GM18507 (cell line): Measurements from ENCODE around the gene PTX3.

Experiments
- DNase-seq: peaks from one replicate; pipeline ENCODE4 v3.0.0; 2011; ENCODE audit warnings: low read depth; ENCODE audit not compliant: insufficient read length; ENCODE audit errors: extremely low spot score
- FAIRE-seq: peaks from 2 replicates; lab custom pipeline; 2011; peaks lifted over from hg19 to GRCh38; lab: Jason Lieb, UNC

Gene PTX3

DNA sequence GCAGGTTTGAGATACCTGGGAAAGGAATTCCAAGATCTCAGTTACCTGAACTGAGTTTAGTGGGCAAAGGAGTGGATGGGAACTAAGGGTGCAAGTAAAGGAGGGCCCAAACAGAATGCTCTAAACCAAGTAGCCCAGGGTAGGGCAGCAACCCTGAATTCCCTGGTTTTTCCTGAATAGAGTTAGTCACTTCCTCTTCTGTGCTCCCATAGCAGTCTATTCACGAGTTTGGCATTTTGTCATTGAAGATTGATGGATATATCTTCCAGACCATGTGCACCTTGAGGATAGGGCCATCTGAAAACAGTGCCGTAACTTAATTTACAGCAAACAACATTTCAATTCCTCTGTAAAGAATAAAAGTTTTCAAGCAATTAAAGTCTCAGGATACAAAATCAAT is 18.5 kb upstream of the PTX3 start:
- DNase-seq = no peak
- FAIRE-seq = no peak

DNA sequence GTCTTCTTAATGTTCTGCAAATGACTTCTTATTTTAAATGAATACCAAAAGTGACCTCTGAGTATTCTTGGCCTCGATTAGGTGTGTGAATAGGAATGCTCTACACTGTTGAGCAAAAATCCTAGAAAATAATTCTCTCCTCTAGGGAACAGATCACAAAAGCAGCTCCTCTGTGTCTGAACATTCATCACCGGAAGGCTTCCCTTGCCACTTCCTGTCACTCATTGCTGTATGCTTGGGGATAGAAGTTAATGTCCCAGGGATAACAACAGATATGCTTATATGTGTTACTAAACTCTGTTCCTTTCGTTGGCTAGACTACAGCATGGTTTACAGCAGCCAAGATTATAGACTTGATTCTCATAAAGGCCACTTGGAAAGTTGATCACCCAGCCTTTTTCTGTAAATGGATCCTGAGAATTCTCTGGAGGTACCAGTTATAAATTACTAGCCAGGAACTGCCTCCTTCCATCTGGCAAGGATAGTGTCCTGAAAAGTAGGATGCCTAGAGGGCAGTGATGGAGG is 16.0 kb upstream of the PTX3 start:
- FAIRE-seq (no peak), DNase-seq (no peak)

DNA sequence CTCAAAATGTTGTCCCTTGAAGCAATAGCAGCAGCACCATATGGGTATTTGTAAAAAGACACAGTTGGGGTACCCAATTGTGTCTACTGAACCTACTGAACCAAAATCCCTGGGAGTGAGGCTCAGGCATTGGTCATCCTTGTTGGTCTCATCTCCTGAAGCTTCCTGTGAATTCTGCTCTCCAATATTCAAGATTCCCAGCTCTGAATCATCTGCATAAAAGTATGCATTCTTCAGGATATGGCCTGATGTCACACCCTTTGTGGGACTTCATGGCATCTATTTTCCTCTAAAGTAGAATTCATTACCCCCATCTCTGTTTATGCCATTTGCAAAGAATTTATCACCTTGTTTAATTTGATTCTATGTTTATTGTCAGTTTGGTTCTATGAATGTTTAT is 13.3 kb upstream of the PTX3 start:
- FAIRE-seq (no peak), DNase-seq (no peak)

DNA sequence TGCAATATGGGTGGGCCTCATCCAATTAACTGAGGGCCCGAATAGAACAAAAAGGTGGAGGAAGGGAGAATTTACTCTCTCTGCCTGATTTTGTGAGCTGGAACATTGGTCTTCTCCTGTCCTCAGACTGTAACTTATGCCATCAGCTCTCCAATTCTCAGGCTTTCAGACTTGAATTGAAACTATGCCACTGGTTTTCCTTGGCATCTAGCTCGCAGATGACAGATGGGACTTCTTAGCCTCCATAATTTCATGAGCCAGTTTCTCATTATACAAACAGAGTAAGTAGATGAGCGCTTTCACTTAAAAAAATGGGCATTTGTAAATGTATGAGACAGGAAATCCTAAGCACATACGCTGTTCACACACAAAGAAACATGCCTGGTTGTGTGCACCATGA is 8.7 kb upstream of the PTX3 start:
- FAIRE-seq (no peak), DNase-seq (no peak)

DNA sequence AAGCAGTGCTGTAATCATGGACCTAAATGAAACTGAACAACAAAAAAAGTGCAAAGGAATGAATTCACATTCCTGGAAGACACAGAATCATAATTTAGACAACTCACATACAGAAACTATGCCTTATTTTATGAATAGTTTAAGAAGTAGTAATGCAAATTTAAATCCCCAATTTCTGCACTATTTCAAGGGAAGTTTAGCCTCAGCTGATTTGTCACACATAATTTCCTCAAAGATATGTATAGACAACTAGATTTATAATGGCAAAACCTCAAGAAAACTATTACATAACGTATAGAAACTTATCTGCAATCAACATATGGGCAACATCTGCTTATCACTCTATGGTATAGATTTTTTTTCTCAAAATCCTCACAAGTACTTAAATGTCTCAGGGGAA is 7.8 kb upstream of the PTX3 start:
- no peak for FAIRE-seq
- DNase-seq = no peak

DNA sequence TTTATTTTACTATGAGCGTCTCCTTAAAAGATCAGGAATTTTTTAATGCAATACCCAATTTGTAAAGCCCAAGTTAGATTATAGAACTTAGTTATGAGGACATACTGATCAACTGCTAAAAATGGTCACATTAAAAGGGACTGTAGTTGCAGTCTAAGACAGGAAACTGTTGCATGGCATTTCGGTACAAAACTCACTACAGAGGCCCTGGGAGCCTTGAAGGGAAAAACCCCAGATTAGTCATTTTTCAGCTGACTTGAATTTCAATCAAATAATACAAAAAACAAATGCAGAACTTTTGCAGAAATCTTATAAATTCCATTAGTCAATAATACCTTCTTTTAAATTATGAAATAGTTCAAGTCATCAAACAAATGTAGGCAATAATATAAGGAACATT is 6.9 kb upstream of the PTX3 start:
- FAIRE-seq = no peak
- DNase-seq = no peak

DNA sequence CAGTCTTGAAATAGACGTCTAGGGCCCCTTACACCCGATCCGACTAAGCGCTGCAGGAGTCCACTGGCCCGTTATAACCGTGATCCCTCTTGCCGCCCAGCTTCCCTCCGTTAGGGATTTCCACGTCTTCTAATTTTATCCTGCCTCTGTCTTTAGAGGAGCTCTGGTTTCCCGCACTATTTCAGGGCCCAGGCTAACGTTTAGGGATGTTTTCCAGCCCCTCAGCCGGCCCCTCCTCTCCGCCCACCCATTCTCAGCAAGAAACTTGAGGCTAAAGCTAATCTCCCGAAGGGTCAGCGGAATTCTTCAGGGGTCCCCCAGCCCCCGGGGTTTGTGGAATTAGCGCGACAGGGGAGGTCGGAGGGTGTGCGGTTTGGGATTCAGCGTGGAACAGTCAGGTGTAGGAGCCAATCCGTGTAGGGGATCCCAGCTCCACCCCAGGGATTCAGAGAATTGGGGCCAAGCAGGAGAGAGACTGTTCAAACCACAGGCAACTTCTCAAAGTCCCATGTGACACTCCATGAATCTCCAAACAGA is 1.6 kb downstream of the PTX3 start:
- DNase-seq (no peak), FAIRE-seq (no peak)

DNA sequence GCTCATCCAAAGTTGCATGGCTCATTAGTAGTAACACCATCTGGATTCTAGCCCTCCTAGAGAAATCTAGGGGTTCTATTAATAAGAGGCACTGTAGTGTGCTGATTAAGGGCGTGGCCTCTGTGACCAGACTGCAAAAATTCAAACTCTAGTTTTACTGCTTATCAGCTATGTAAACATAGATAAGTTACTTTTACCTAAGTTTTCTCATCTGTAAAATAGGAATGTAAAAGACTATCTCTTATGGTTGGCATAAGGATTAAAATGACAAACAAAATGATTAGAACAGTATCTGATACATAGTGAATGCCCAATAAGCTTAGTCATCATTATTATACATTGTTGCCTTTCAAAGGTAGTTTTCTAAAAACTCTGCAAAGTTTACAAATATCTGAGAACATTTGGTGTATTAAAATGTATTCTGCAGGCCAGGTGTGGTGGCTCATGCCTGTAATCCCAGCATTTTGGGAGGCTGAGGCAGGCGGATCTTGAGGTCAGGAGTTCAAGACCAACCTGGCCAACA is 4.5 kb downstream of the PTX3 start:
- no peak for FAIRE-seq

DNA sequence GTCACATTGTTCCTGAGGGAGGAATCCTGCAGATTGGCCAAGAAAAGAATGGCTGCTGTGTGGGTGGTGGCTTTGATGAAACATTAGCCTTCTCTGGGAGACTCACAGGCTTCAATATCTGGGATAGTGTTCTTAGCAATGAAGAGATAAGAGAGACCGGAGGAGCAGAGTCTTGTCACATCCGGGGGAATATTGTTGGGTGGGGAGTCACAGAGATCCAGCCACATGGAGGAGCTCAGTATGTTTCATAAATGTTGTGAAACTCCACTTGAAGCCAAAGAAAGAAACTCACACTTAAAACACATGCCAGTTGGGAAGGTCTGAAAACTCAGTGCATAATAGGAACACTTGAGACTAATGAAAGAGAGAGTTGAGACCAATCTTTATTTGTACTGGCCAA is 6.1 kb downstream of the PTX3 start:
- DNase-seq = no peak

More for the DNA sequence above, 4.5 kb downstream of the PTX3 start:
- DNase-seq = no peak

DNA sequence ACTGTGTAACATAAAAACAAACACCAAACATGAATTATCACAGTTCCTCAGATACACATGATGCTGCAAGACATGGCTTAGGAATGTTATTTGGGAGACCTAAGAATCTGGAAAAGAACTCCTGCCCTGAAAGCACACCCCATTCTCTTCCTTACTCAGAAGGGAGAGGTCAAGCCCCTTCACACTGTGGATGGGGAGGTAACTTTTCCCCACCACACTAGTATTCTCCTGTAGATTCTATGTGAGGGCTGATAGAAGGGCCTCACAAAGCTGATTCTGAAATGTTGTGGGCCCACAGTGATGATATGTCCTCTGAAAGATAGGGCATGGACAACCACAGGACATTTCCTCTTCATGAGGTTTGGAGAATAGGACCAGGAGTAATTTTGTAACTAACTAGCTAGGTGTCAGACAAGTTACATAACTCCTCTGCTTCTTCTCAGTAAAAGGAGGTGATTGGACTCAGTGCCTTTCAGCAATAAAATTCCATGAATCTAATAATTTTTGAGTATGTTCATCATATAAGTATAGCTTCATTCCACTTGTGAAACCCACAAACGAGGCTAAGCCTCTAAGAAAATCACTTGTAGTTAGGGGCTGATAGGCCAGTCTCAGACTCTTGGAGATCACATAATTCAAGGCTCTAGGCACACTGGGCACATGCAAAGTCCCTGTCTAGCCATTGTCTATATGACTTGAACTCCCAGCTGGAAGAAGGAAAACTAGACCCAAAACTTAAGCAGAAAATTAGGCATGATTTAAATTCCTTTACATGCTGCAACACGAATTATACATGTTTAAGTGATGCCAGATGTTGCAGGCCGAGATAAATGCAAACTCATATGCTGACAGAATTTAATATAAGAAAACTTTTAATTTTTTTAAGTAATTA is 7.5 kb downstream of the PTX3 start:
- DNase-seq = no peak
- no peak for FAIRE-seq

More for the DNA sequence above, 6.1 kb downstream of the PTX3 start:
- no peak for FAIRE-seq

DNA sequence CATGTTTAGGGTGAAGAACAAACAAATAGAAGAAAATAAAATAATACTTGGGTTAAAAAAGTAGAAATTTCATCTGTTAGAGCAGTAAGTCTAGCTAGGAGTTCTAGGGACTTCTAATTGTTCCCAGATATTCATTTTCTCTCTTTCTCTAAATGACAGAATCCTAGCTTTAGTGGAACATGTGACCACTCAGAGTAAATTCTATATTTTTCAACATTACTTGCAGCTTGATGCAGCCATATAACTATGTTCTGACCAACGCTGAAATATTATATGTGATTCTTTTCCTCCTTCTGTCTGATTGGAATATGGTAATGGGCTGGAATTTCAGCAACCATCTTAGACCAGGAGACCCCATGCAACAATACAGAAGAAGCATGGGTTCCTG is 8.1 kb downstream of the PTX3 start:
- FAIRE-seq (no peak), DNase-seq (no peak)

DNA sequence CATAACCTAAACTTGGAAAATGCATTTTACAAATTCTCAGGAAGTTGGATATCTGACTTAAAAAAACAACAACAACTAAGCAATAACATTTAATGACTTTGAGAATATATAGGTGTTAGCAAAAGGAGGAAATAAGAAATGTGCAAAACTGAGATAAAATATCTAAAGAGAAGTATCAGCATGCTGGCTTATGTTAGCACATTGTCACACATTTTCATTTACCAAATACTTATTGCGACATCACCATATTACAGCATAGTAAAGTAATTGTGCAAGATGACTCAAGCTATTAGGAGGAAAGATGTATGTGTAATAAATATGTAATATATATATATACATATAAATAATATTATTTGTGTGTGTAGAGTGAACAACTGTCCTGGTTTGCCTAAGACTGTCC is 9.2 kb downstream of the PTX3 start:
- FAIRE-seq (no peak), DNase-seq (no peak)

DNA sequence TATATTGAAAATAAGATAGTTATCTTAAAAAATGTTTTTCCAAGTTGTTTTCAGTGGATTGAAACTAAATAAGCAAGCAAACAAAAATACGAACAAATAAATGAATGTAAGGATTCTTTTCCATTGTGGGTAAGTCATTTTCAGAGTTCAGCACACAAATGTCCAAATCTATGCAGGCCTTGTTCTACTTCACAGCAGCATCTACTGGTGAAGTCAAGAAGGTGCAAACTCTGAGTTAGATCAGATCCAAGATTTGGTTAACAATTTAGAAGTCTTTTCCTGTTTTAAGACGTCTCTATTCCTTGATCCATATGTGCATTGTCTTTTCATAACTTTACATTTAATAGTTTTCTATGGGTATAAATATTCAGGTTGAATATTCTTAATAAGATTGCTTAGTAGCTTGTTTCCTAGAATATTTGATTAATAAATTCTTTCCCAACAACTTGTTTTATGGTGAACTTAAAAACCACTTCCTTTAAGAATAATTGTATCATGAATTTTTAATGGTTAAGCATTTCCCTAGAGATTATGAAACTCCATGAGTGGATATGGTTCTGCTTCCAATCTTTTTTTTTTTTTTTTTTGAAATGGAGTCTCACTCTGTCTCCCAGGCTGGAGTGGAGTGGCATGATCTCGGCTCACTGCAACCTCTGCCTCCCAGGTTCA is 10.5 kb downstream of the PTX3 start:
- DNase-seq (no peak), FAIRE-seq (no peak)

DNA sequence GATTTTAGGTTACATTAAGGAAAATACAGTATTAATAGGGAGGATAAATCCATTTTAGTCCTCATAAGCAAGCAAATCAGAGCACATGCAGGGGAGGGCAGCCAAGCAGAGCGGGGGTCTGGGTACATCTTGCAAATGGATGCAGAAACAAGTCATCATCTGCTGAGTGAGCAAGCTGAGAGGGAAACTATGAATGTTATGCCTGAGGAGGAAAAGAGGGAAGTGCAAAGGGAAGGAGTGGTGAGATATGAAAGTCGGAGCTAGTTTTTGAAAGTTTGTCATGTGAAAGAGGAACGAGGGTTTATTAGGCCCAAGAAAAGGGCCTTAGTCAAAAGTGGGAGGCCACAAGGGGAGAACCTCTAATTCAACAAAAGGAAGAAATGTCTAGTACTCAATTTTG is 15.4 kb downstream of the PTX3 start:
- DNase-seq (no peak), FAIRE-seq (no peak)

DNA sequence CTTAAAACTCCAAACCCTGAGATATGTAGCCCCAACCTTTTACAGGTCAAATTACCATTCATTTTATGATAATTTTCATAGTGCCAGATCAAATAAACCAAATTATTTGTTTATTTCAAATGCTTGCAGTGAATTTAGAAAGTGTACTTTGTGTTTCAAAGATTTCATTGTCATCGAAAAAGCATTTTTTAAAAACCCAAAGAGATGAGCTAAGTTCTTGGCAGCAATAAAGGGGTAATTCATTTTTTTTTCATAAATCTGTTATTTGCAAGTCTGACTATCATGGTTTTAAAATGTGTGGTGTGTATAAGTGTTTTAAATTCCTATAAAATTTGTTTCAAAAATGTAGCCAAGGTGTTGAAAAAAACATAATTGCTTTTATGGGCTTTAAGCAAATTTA is 17.2 kb downstream of the PTX3 start:
- FAIRE-seq (no peak), DNase-seq (no peak)

DNA sequence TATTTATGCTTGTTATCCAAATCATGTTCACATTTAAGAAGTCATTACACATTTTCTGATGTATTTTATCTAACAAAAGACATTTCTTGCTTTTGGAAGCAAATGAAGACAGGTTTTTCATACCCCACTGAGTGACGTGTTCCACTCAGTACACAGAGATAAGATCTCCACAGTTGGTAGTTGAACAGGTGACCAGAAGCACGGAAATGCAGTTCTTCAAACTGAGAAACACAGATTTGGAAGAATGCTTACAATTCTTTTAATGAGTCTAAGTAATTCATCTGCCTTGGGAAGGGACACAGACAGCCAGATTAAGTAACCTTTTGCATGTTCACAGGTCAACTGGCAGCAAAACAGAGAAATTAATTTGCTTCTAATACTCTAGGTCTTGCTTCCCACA is 23.1 kb downstream of the PTX3 start:
- DNase-seq = no peak
- FAIRE-seq = no peak

DNA sequence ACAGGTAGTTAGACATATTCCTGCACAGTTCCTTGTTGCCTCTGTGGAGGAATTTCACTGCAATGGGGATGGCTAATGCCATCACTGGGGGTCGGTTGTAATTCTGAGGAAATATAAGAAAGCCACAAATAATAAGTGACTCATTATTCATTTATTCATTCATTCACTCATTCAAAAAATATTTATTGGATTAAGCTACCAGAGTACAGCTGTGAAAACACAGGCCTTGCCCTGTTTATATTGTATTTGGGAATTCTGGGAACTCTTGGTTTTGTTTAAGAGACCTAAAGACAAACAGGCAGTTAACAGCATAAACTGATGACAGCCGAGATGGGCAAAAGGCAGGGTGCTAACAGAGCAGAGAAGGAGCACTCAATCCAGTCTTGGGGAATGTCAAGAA is 23.6 kb downstream of the PTX3 start:
- FAIRE-seq = no peak

DNA sequence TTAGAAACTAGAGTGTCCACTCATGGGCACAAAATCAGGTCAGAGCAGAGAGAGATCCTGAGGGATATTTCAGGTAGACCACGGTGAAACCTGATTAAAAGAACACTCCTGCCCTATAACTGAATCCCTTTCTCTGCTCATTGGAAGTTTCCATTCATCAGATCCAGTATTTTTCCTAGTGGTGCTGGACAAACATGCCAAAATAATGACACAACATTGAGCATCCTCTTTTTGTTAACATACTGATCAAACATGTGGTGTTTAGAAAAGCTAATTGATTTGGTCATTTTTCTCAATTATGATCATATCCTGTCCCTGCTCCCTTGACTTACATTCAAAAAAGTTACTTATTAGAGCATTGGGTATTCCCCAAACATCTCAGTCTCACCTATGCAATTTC is 27.2 kb downstream of the PTX3 start:
- no peak for DNase-seq
- no peak for FAIRE-seq

More for the DNA sequence above, 23.6 kb downstream of the PTX3 start:
- no peak for DNase-seq

DNA sequence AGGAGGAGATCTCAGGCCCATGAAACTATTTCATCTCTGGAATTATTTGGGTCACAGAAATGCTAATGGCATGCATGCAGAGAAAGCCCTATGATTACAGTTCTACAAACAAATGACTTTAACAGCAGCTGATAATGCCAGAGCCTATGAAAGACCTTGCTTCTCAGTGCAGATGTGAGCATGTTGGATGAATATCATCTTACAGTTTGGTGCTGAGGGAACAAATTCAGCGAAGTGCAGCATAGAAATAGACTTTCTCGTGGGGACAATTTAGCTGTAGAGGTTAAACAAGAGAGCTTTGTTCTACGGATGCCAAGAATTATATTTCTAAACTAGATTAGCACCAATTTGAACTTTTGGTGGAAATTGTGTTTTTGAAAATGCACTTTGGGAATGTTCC is 27.7 kb downstream of the PTX3 start:
- FAIRE-seq (no peak), DNase-seq (no peak)

DNA sequence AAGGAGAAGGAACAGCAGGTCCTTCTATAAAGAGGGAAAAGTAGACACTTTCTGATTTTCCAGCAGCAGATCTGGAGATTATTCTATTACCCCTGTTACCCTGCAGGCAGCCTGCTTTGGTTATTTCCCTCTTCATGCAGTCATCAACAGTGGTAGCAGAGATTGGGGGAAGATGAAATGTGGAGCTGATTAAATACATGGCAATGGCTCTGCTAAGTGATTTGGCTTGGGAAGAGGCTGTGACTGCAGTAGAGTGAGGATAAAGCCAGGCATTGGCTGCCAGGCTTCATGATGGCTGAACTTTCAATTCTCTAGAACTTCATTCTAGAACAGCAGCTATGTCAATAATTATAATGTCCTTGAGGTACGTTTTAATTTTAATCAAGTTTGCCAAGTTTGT is 29.1 kb downstream of the PTX3 start:
- no peak for FAIRE-seq
- no peak for DNase-seq
